Cardiac muscle cell (in vitro differentiated cells and primary cell): ENCODE measurements around the gene DGKZ. TPM values are rescaled to one million over a fixed set of nuclear protein-coding genes. Genes with fewer than 3 reads are reported as not detected.
A peak's percentile ranks its signal among the peaks of the same experiment; 100 is the strongest.

Source experiments
- DNase-seq, 2 donors: peaks; one replicate each; pipeline versions ENCODE4 v3.0.0 to v3.0.0-alpha.2; 2010 to 2017; ENCODE audit warnings: low read depth in 1 of 2, low spot score in 1 of 2
- H3K27ac ChIP-seq: fragments of 200-600 bp; sonication (generic); 2 replicates; pipeline ENCODE4 v1.5.1; 2016
- H3K27me3 ChIP-seq: fragments of 200-600 bp; sonication (generic); 2 replicates; pipeline ENCODE4 v1.6.0; 2016; ENCODE audit warnings: control low read depth
- H3K36me3 ChIP-seq: fragments of 200-600 bp; sonication (generic); 2 replicates; pipeline ENCODE4 v1.5.1; 2016; ENCODE audit warnings: control low read depth
- H3K4me1 ChIP-seq: fragments of 200-600 bp; sonication (generic); 2 replicates; pipeline ENCODE4 v1.8.1; 2017; ENCODE audit warnings: low read depth, mild to moderate bottlenecking, mixed run types
- H3K4me3 ChIP-seq: fragments of 200-600 bp; sonication (generic); 2 replicates; pipeline ENCODE4 v1.5.1; 2016; ENCODE audit warnings: mild to moderate bottlenecking
- H3K9me3 ChIP-seq: fragments of 200-600 bp; sonication (generic); 2 replicates; pipeline ENCODE4 v1.5.1; 2017; ENCODE audit warnings: low read depth, mild to moderate bottlenecking, control low read depth
- CTCF ChIP-seq: IDR thresholded peaks from 2 replicates; pipeline ENCODE4 v1.5.1; 2012; ENCODE audit warnings: low read depth, mild to moderate bottlenecking, low read length
- polyA plus RNA-seq: library from polyadenylated mRNA; unstranded; fragments of >200 nt; fragmentation: Nextera tagmentation; extraction: Ambion mirVana; gene quantifications from 2 replicates; pipeline ENCODE4 v1.2.1, GENCODE V29; 2016
- total RNA-seq: library from RNA; depleted of rRNA; stranded (reverse); fragments of >200 nt; gene quantifications from 2 replicates; pipeline ENCODE4 v1.2.3, GENCODE V29; 2016

Gene DGKZ
- total and polyA plus RNA-seq, 2 experiments from 2014 or later = 48.3 to 81.8 TPM

- TF ChIP-seq CTCF = no peak
- DNase-seq = peak in 1 of 2 donors; percentile 47
- Histone ChIP-seq H3K36me3 (no peaks in the 10 kb centered on the region), H3K9me3 (no peaks in the 10 kb centered on the region), H3K4me1 (peaks cover 35% of the 10 kb centered on the region), H3K27me3 (peaks cover 3% of the 10 kb centered on the region), H3K4me3 (no peak overlapping the region), H3K27ac (peak overlapping the region; percentile 79)
Observed at GRCh38 chr11:46338636-46338987, 8.7 kb upstream of the DGKZ start.

GRCh38 chr11:46338988-46339666, 8.1 kb upstream of the DGKZ start:
- Histone ChIP-seq H3K4me3 (no peak overlapping the region), H3K36me3 (no peaks in the 10 kb centered on the region), H3K27ac (peak overlapping the region; percentile 79), H3K27me3 (no peaks in the 10 kb centered on the region), H3K9me3 (no peaks in the 10 kb centered on the region), H3K4me1 (peaks cover 35% of the 10 kb centered on the region)
- TF ChIP-seq CTCF = no peak
- DNase-seq = peak in 1 of 2 donors; percentile 73

- peak overlapping the region; percentile 79 for H3K27ac ChIP-seq
- DNase-seq = peak; percentile 51 to 74
- no peaks in the 10 kb centered on the region for H3K36me3 ChIP-seq
- H3K4me1 ChIP-seq = peaks cover 35% of the 10 kb centered on the region
- no peak for TF ChIP-seq CTCF
- no peak overlapping the region for H3K4me3 ChIP-seq
- no peaks in the 10 kb centered on the region for H3K27me3 ChIP-seq
- H3K9me3 ChIP-seq = no peaks in the 10 kb centered on the region
Observed at GRCh38 chr11:46339816-46340215, 7.4 kb upstream of the DGKZ start.

GRCh38 chr11:46341454-46341853, 5.8 kb upstream of the DGKZ start:
- Histone ChIP-seq H3K4me3 (no peak overlapping the region), H3K36me3 (no peaks in the 10 kb centered on the region), H3K9me3 (no peaks in the 10 kb centered on the region), H3K27ac (peak overlapping the region; percentile 3), H3K4me1 (peaks cover 35% of the 10 kb centered on the region), H3K27me3 (no peaks in the 10 kb centered on the region)
- TF ChIP-seq CTCF = no peak
- no peak for DNase-seq

GRCh38 chr11:46342239-46342638, 5.0 kb upstream of the DGKZ start:
- TF ChIP-seq CTCF = no peak
- H3K27me3 ChIP-seq = no peaks in the 10 kb centered on the region
- H3K4me3 ChIP-seq = no peak overlapping the region
- H3K27ac ChIP-seq = peak overlapping the region; percentile 3
- DNase-seq = peak in 1 of 2 donors; percentile 62
- no peaks in the 10 kb centered on the region for H3K9me3 ChIP-seq
- peaks cover 35% of the 10 kb centered on the region for H3K4me1 ChIP-seq
- no peaks in the 10 kb centered on the region for H3K36me3 ChIP-seq
